ENCODE measurements around the gene NSUN7. TPM values are rescaled to one million over a fixed set of nuclear protein-coding genes. Genes with fewer than 3 reads are reported as not detected.
A peak's percentile ranks its signal among the peaks of the same experiment; 100 is the strongest.

Gene NSUN7
- total and polyA plus RNA-seq, 8 donors, result 5.3 to 19.1 (median 15.6) TPM

- Histone ChIP-seq H3K4me1 (peaks cover 0 to 16% of the 10 kb centered on the region in 2 donors), H3K36me3 (no peaks in the 10 kb centered on the region), H3K9me3 (no peaks in the 10 kb centered on the region), H3K27me3 (no peaks in the 10 kb centered on the region), H3K27ac (peak overlapping the region in 1 of 2 donors; percentile 5), H3K4me3 (no peak overlapping the region)
- TF ChIP-seq CTCF (IDR thresholded peaks at IDR 0.05), result no peak
- intact Hi-C loops (cut with DNase I), result no loop called here
- DNase-seq, result no peak
- peak; percentile 44 for ATAC-seq
Measured at GRCh38 chr4:40788331-40788730, 38.6 kb downstream of the NSUN7 start.

GRCh38 chr4:40789031-40789430, 39.3 kb downstream of the NSUN7 start:
- Histone ChIP-seq H3K27me3 (no peaks in the 10 kb centered on the region), H3K4me1 (peaks cover 0 to 16% of the 10 kb centered on the region in 2 donors), H3K27ac (peak overlapping the region in 1 of 2 donors; percentile 5), H3K36me3 (no peaks in the 10 kb centered on the region), H3K4me3 (no peak overlapping the region), H3K9me3 (no peaks in the 10 kb centered on the region)
- intact Hi-C loops (cut with DNase I), result no loop called here
- no peak for TF ChIP-seq CTCF (IDR thresholded peaks at IDR 0.05)
- DNase-seq (no peak), ATAC-seq (no peak)

- Histone ChIP-seq H3K4me1 (peaks cover 0 to 16% of the 10 kb centered on the region in 2 donors), H3K9me3 (no peaks in the 10 kb centered on the region), H3K4me3 (no peak overlapping the region), H3K36me3 (no peaks in the 10 kb centered on the region), H3K27ac (no peak overlapping the region), H3K27me3 (no peaks in the 10 kb centered on the region)
- TF ChIP-seq CTCF (IDR thresholded peaks at IDR 0.05), result no peak
- ATAC-seq, result no peak
- no peak for DNase-seq
- intact Hi-C loops (cut with DNase I), result no loop called here
Measured at GRCh38 chr4:40789771-40790170, 40.0 kb downstream of the NSUN7 start.

- TF ChIP-seq CTCF (IDR thresholded peaks at IDR 0.05), result no peak
- no peaks in the 10 kb centered on the region for H3K36me3 ChIP-seq
- ATAC-seq (no peak), DNase-seq (no peak)
- no peaks in the 10 kb centered on the region for H3K4me1 ChIP-seq
- intact Hi-C loops (cut with DNase I), result no loop called here
- no peak overlapping the region for H3K27ac ChIP-seq
- H3K4me3 ChIP-seq, result no peak overlapping the region
- H3K9me3 ChIP-seq, result no peaks in the 10 kb centered on the region
- H3K27me3 ChIP-seq, result no peaks in the 10 kb centered on the region
Measured at GRCh38 chr4:40800064-40800463, 50.3 kb downstream of the NSUN7 start.

GRCh38 chr4:40804598-40804997, 54.8 kb downstream of the NSUN7 start:
- ATAC-seq (no peak), DNase-seq (no peak)
- Histone ChIP-seq H3K4me1 (peaks cover 5 to 26% of the 10 kb centered on the region in 2 donors), H3K36me3 (no peaks in the 10 kb centered on the region), H3K27ac (peak overlapping the region in 1 of 2 donors; percentile 49), H3K9me3 (no peaks in the 10 kb centered on the region), H3K4me3 (no peak overlapping the region), H3K27me3 (no peaks in the 10 kb centered on the region)
- intact Hi-C loops (cut with DNase I), result no loop called here
- TF ChIP-seq CTCF (IDR thresholded peaks at IDR 0.05), result no peak

All from left lung (tissue), 10 donors.